Fibroblast of lung (primary cell): ENCODE measurements around the gene TOR1B.

ENCODE experiments used
- EZH2 ChIP-seq: IDR thresholded peaks from 2 replicates; pipeline ENCODE4 v1.5.1; 2012; ENCODE audit warnings: low read length, control low read depth, mild to moderate bottlenecking; ENCODE audit errors: missing control alignments
- TF ChIP-seq, protein P1 (sequence below), 2 donors: IDR thresholded peaks in 1 of 2; conservative IDR thresholded peaks in 1 of 2; 1 replicate in 1 of 2; 2 replicates in 1 of 2; pipeline ENCODE4 v1.5.1; 2011 to 2012; ENCODE audit warnings: low read length in 2 of 2, control low read depth in 1 of 2, inconsistent platforms in 1 of 2, low read depth in 1 of 2, mild to moderate bottlenecking in 1 of 2

DNA sequence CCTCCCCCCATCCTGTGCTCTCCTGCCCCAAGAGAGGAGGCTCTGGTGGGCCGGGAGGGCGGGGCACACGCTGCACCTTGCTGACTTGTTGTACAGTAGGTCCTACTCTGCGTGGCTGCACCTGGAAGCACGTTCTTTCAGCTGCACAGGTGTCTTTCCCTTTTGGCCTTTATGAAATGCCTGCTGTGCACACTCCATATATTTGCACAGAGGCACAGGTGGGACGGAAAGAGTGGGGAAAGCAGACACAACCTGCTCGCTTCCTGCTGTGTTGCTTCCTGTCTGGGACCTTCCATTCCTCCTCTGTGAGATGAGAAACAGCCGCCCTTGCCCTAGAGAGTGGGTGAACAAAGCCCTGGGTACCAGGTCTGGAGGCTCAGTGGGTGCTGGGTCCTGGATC lies 37.0 kb downstream of the TOR1B start:
- no peak for TF ChIP-seq EZH2
- TF ChIP-seq, protein P1, sequence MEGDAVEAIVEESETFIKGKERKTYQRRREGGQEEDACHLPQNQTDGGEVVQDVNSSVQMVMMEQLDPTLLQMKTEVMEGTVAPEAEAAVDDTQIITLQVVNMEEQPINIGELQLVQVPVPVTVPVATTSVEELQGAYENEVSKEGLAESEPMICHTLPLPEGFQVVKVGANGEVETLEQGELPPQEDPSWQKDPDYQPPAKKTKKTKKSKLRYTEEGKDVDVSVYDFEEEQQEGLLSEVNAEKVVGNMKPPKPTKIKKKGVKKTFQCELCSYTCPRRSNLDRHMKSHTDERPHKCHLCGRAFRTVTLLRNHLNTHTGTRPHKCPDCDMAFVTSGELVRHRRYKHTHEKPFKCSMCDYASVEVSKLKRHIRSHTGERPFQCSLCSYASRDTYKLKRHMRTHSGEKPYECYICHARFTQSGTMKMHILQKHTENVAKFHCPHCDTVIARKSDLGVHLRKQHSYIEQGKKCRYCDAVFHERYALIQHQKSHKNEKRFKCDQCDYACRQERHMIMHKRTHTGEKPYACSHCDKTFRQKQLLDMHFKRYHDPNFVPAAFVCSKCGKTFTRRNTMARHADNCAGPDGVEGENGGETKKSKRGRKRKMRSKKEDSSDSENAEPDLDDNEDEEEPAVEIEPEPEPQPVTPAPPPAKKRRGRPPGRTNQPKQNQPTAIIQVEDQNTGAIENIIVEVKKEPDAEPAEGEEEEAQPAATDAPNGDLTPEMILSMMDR (conservative IDR thresholded peaks at IDR 0.05 in 1 of 2, IDR thresholded peaks at IDR 0.05 in 1 of 2; ENCODE audit: low read depth in 1 of 2, low read length in 2 of 2): no peak
